NCI-H146 (cell line): ENCODE data around the gene CAPS2.
A peak's percentile ranks its signal among the peaks of the same experiment; 100 is the strongest.

Experiments used
- DNase-seq: peaks from one replicate; lab custom pipeline; 2025; lab: John Stamatoyannopoulos, UW

Gene CAPS2

GRCh38 chr12:75305412-75306332 is 24.5 kb downstream of the CAPS2 start:
- peak; percentile 8 for DNase-seq

DNA sequence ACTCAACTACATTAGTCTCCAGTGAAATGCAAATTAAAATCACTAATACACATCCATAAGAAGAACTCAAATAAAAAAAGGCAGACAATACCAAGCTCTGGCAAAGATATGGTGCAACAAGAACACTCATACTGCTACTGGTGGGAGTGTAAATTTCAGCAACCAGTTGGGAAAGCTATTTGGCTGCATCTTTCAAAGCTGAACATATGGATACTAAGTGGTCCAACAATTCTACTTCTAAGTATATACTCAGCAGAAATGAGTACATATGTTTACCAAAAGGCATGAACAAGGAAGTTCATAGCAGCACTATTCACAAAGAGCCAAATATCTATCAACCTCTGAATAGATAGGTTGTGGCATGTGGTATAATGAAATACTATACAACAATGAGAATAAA is 27.3 kb downstream of the CAPS2 start:
- DNase-seq: no peak

DNA sequence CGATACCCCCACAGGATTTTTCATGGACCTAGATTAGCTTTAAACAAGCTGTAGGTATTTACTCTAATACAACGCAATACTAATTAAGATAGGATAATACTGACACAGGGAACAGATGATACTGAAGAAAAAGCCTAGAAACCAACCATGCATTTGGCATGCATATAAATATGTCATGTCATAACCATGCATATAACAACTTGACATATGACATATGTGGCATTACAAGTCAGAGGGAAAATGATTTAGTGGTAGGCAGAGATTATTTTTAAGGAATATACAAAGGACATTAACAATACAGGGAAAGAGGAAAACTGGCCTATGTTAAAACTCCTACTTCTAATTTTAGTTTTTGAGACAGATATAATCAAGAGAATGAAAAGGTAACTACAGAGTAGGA is 27.9 kb downstream of the CAPS2 start:
- no peak for DNase-seq

DNA sequence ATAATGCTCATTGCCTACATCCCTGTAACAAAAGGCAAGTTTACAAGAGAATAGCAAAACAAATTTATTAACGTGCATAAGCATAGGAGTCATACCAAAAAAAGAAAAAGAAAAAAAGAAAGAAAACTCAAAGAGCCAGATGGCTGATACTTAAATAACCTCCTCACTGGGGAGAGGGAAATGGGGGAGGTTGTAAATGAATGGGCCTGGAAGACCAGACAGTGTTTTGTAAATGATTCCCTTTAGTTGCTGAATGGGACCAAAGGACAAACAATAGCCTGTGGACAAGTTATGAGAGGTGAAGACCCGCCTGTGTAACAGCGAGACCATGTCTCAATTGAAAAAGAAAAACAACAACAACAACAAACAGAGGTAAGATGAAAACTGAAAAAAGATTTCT is 35.3 kb downstream of the CAPS2 start:
- no peak for DNase-seq

- no peak for DNase-seq
These were observed 35.8 kb downstream of the CAPS2 start for GRCh38 chr12:75294336-75294735.

GRCh38 chr12:75291014-75291413 is 39.1 kb downstream of the CAPS2 start:
- DNase-seq: no peak

GRCh38 chr12:75289753-75290152 is 40.4 kb downstream of the CAPS2 start:
- DNase-seq: no peak

GRCh38 chr12:75288860-75289259 is 41.3 kb downstream of the CAPS2 start:
- DNase-seq: no peak

GRCh38 chr12:75275702-75276101 is 54.4 kb downstream of the CAPS2 start:
- no peak for DNase-seq

- no peak for DNase-seq
These were observed 58.5 kb downstream of the CAPS2 start for GRCh38 chr12:75271576-75271975.

DNA sequence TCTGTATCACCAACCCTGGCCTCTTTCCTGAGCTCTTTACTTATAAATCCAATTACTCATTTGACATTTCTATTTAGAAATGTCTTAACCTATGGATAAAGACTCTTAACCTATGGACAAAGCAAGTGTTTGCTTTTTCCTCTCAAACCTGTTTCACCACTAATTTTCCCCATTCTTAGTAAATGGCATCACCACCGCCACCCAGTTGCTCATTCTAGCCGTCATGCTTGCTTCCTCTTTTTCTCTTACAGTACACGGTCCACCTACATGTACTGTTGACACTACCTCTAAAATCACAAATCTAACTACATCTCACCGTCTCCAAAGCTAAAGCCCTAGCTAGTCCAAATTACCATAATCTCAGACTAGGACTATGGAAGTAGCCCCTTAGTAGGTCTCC is 60.0 kb downstream of the CAPS2 start:
- DNase-seq: no peak

GRCh38 chr12:75269209-75269608 is 60.9 kb downstream of the CAPS2 start:
- DNase-seq: no peak

DNA sequence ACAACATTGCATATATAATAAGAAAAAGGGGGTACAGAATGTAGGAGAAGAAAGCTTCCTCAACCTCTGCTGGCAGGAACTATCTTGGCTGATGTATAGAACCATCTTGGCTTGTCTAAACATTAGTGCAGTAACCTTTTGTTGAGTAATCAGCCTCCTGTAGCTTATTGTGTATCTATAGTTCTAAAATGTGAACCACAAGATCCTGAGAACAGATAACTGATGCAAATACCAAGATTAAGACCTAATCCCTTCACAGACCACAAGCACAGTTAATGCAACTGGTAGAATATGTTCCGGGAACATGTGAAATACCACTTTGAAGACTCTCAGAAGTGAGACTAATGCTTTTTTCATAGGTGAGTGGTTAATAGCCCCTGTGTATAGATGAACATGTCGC is 69.8 kb downstream of the CAPS2 start:
- DNase-seq: no peak

GRCh38 chr12:75259143-75259542 is 71.0 kb downstream of the CAPS2 start:
- DNase-seq: no peak

- no peak for DNase-seq
These were observed 72.6 kb downstream of the CAPS2 start for GRCh38 chr12:75257510-75257909.

DNA sequence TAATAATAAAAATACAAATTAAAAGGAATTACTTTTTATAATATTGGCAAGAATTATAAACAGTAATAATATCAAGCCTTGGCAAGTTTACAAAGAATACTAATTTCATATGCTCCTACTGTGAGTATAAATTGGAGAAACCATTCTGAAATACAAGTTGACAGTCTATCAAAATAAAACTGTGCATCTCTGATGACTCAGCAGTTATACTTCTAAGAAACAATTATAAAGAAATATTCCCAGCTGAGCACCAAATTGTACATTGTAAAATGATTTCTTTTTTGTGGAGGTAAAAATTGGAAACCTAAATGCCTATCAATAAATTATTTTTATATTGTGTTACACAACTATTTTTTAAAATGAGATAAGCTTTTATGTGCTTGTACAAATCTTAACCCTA is 85.0 kb downstream of the CAPS2 start:
- DNase-seq: no peak

GRCh38 chr12:75239987-75240386 is 90.1 kb downstream of the CAPS2 start:
- DNase-seq: no peak

GRCh38 chr12:75236206-75236605 is 93.9 kb downstream of the CAPS2 start:
- DNase-seq: no peak

DNA sequence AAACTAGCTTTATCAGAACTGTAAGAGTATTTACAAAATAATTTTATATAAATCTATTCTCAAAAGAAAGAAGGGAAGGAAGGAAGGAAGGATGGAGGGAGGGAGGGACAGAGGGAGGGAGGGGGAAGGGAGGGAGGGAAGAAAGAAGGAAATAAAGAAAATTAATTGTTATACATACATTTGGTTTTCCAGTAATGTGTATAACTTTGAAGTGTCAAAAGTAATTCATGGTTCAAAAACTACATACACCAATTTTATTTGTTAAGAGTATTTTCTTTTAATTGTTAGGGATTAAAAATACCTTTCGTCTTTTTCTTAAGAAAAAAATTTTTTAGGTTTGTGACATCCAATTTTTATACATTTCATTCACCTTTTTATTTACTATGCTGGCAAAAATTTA is 103.0 kb downstream of the CAPS2 start:
- DNase-seq: no peak
